HG02870 (cell line): Measurements from ENCODE around the gene FAM110D.

Experiments
- ATAC-seq: cut with Tn5 transposase; IDR thresholded peaks from one replicate; pipeline ENCODE4 v1.9.1; 2021; ENCODE audit warnings: mild to moderate bottlenecking, moderate library complexity; ENCODE audit not compliant: unreplicated experiment

FAM110D gene

GRCh38 chr1:26158908-26159742 lies at the start of gene FAM110D:
TSS of gene FAM110D (plus strand) at chr1:26159079. CDS start at chr1:26161292, 2,213 bp downstream.
- ATAC-seq = no peak

- ATAC-seq = no peak
Measured at GRCh38 chr1:26109229-26110164, 49.4 kb upstream of the FAM110D start.

- peak; percentile 34 for ATAC-seq
Measured at GRCh38 chr1:26110731-26111529, 47.9 kb upstream of the FAM110D start.

GRCh38 chr1:26111530-26112406 lies 47.1 kb upstream of the FAM110D start, which contains the start of gene PDIK1L:
TSS of gene PDIK1L (plus strand) at chr1:26111824. CDS start at chr1:26114309, 2,485 bp downstream.
- peak; percentile 61 for ATAC-seq

- peak; percentile 4 for ATAC-seq
Measured at GRCh38 chr1:26112407-26112775, 46.5 kb upstream of the FAM110D start.

GRCh38 chr1:26114165-26114927 lies 44.5 kb upstream of the FAM110D start:
- no peak for ATAC-seq

- ATAC-seq = no peak
Measured at GRCh38 chr1:26119892-26120608, 38.8 kb upstream of the FAM110D start.

GRCh38 chr1:26121854-26122773 lies 36.8 kb upstream of the FAM110D start:
- no peak for ATAC-seq

- no peak for ATAC-seq
Measured at GRCh38 chr1:26122988-26123973, 35.6 kb upstream of the FAM110D start.

- no peak for ATAC-seq
Measured at GRCh38 chr1:26124418-26125331, 34.2 kb upstream of the FAM110D start.

GRCh38 chr1:26125382-26125781 lies 33.5 kb upstream of the FAM110D start:
- no peak for ATAC-seq

- ATAC-seq = no peak
Measured at GRCh38 chr1:26125946-26126320, 32.9 kb upstream of the FAM110D start.

GRCh38 chr1:26126321-26127084 lies 32.4 kb upstream of the FAM110D start:
- ATAC-seq = no peak
